A673 (cell line): ENCODE measurements around the gene GRIK3.

ENCODE experiments used
- EZH2 ChIP-seq: fragments of 200-600 bp; sonication (generic); IDR thresholded peaks from 2 replicates; pipeline ENCODE4 v1.6.1; 2017; ENCODE audit warnings: borderline replicate concordance, low read depth, mild to moderate bottlenecking, mixed read lengths, antibody characterized with exemption, low read length; ENCODE audit not compliant: poor library complexity, severe bottlenecking
- TF ChIP-seq, protein P1 (sequence below): fragments of 300-800, 200-600 bp; sonication (generic); conservative IDR thresholded peaks from 2 replicates; pipeline ENCODE4 v1.5.1; 2017; ENCODE audit warnings: low read depth, mild to moderate bottlenecking, antibody characterized with exemption, low read length, moderate library complexity, mixed read lengths

DNA sequence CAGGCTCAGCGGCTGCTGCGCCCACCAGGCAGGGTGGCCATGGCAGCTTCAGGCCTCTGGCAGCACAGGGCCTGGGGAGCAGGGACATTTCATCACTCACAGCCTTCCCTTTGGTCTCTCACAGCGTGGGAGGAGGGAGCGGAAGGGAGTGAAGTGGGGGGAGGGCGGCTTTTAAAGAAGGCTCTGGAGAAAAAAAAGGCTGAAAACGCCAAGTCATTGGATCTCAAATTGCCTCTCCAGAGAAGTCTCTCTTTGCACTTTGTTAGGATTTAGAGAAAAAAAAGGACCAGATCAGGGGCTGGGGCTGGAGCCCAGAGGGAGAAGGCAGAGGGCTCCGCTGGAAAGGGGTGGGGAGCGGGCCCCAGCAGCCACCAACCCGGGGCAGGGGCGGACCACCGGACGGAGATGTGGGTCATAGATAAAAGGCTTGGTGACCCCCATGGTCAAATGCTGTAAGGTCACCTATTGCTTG is 209.9 kb downstream of the GRIK3 start:
- TF ChIP-seq EZH2, result no peak
- TF ChIP-seq, protein P1, sequence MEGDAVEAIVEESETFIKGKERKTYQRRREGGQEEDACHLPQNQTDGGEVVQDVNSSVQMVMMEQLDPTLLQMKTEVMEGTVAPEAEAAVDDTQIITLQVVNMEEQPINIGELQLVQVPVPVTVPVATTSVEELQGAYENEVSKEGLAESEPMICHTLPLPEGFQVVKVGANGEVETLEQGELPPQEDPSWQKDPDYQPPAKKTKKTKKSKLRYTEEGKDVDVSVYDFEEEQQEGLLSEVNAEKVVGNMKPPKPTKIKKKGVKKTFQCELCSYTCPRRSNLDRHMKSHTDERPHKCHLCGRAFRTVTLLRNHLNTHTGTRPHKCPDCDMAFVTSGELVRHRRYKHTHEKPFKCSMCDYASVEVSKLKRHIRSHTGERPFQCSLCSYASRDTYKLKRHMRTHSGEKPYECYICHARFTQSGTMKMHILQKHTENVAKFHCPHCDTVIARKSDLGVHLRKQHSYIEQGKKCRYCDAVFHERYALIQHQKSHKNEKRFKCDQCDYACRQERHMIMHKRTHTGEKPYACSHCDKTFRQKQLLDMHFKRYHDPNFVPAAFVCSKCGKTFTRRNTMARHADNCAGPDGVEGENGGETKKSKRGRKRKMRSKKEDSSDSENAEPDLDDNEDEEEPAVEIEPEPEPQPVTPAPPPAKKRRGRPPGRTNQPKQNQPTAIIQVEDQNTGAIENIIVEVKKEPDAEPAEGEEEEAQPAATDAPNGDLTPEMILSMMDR, result no peak
